Ascending aorta (tissue), 2 donors: Measurements from ENCODE around the gene MEGF10. TPM values are rescaled to one million over a fixed set of nuclear protein-coding genes. Genes with fewer than 3 reads are reported as not detected.
A peak's percentile ranks its signal among the peaks of the same experiment; 100 is the strongest.

Source experiments
- DNase-seq, 2 donors: peaks; one replicate each; pipeline ENCODE4 v3.0.0-alpha.2; 2019; ENCODE audit warnings: low spot score in 2 of 2
- H3K27ac ChIP-seq, 2 donors: fragments of 200-600 bp; sonication (generic); one replicate each; pipeline ENCODE4 v1.5.1; 2016 to 2017; ENCODE audit warnings: mild to moderate bottlenecking in 1 of 2
- H3K27me3 ChIP-seq: fragments of 200-600 bp; sonication (generic); one replicate; pipeline ENCODE4 v1.5.1; 2017
- H3K36me3 ChIP-seq, 2 donors: fragments of 200-600 bp; sonication (generic); one replicate each; pipeline ENCODE4 v1.5.1; 2016
- H3K4me1 ChIP-seq, 2 donors: fragments of 200-600 bp; sonication (generic); one replicate each; pipeline ENCODE4 v1.5.1; 2016 to 2017; ENCODE audit warnings: mild to moderate bottlenecking in 1 of 2
- H3K4me3 ChIP-seq, 2 donors: fragments of 200-600 bp; sonication (generic); one replicate each; pipeline ENCODE4 v1.5.1; 2016 to 2017; ENCODE audit warnings: mild to moderate bottlenecking in 1 of 2
- H3K9me3 ChIP-seq, 2 donors: fragments of 200-600 bp; sonication (generic); one replicate each; pipeline ENCODE4 v1.5.1; 2016
- CTCF ChIP-seq, 3 experiments: fragments of 200-600 bp in 2 of 3; fragments of 450-650 bp in 1 of 3; sonication (generic) in 2 of 3; IDR thresholded peaks; one replicate each; pipeline ENCODE4 v1.5.1; 2016 to 2019; ENCODE audit warnings: antibody characterized with exemption in 3 of 3, mild to moderate bottlenecking in 1 of 3, moderate library complexity in 1 of 3
- intact Hi-C: fragments of 100-400 bp; cut with DNase I; formaldehyde crosslinking; loops from one replicate; pipeline ENCODE4 v1.15.1; 2023
- total RNA-seq: library from RNA; depleted of rRNA; stranded (reverse); fragments of >200 nt; gene quantifications from one replicate; pipeline ENCODE4 v1.1.0, GENCODE V29; 2016

MEGF10 gene
- total RNA-seq, 1 donor from 2014 or later = 0.11 TPM

- Histone ChIP-seq H3K27ac (no peak overlapping the region), H3K9me3 (no peaks in the 10 kb centered on the region), H3K4me1 (no peaks in the 10 kb centered on the region), H3K4me3 (no peak overlapping the region), H3K27me3 (no peaks in the 10 kb centered on the region), H3K36me3 (no peaks in the 10 kb centered on the region)
- intact Hi-C loops = no loop called here
- TF ChIP-seq CTCF (IDR thresholded peaks at IDR 0.05) = no peak
- DNase-seq = no peak
These were observed 14.9 kb upstream of the MEGF10 start for GRCh38 chr5:127275641-127276193.

GRCh38 chr5:127280491-127281220, 9.9 kb upstream of the MEGF10 start:
- no peak for DNase-seq
- no peaks in the 10 kb centered on the region for H3K27me3 ChIP-seq
- H3K27ac ChIP-seq = no peak overlapping the region
- H3K4me1 ChIP-seq = no peaks in the 10 kb centered on the region
- no peaks in the 10 kb centered on the region for H3K36me3 ChIP-seq
- intact Hi-C loops = no loop called here
- no peaks in the 10 kb centered on the region for H3K9me3 ChIP-seq
- TF ChIP-seq CTCF (IDR thresholded peaks at IDR 0.05) = no peak
- no peak overlapping the region for H3K4me3 ChIP-seq

GRCh38 chr5:127281609-127282008, 9.0 kb upstream of the MEGF10 start:
- intact Hi-C loops = no loop called here
- Histone ChIP-seq H3K36me3 (no peaks in the 10 kb centered on the region), H3K27me3 (no peaks in the 10 kb centered on the region), H3K9me3 (no peaks in the 10 kb centered on the region), H3K4me1 (no peaks in the 10 kb centered on the region), H3K27ac (no peak overlapping the region), H3K4me3 (no peak overlapping the region)
- DNase-seq = no peak
- no peak for TF ChIP-seq CTCF (IDR thresholded peaks at IDR 0.05)

- DNase-seq = no peak
- no peaks in the 10 kb centered on the region for H3K27me3 ChIP-seq
- intact Hi-C loops = no loop called here
- no peaks in the 10 kb centered on the region for H3K9me3 ChIP-seq
- H3K27ac ChIP-seq = no peak overlapping the region
- no peak overlapping the region for H3K4me3 ChIP-seq
- no peaks in the 10 kb centered on the region for H3K4me1 ChIP-seq
- H3K36me3 ChIP-seq = no peaks in the 10 kb centered on the region
- TF ChIP-seq CTCF (IDR thresholded peaks at IDR 0.05) = no peak
These were observed 1.9 kb upstream of the MEGF10 start for GRCh38 chr5:127288676-127289075.

GRCh38 chr5:127290946-127291693, 524 bp downstream of the MEGF10 start:
- intact Hi-C loops = loop anchor here (2.0 kb wide), 1 partner anchor 150 kb away; no protein-coding TSS in a partner anchor
- no peaks in the 10 kb centered on the region for H3K27me3 ChIP-seq
- no peak for DNase-seq
- no peaks in the 10 kb centered on the region for H3K4me1 ChIP-seq
- no peaks in the 10 kb centered on the region for H3K36me3 ChIP-seq
- no peak overlapping the region for H3K27ac ChIP-seq
- no peaks in the 10 kb centered on the region for H3K9me3 ChIP-seq
- no peak for TF ChIP-seq CTCF (IDR thresholded peaks at IDR 0.05)
- peak overlapping the region in 1 of 2 donors; percentile 15 for H3K4me3 ChIP-seq
